GM23338 (cell line): ENCODE data around the gene INTS13. TPM values are rescaled to one million over a fixed set of nuclear protein-coding genes. Genes with fewer than 3 reads are reported as not detected.
"Not testable (repeated sequence)": the region's sequence is repeated elsewhere in the genome, so short reads cannot be mapped to it uniquely, and the experiment has no call there.

ENCODE experiments used
- ATAC-seq: fragments of 200-7000 bp; cut with Tn5 transposase; 3 replicates; pipeline ENCODE4 v1.9.1; 2020
- DNase-seq: peaks from one replicate; pipeline ENCODE4 v3.0.0-alpha.2; 2015; ENCODE audit warnings: low spot score
- H2AFZ ChIP-seq: fragments of 200-600 bp; sonication (generic); 2 replicates; pipeline ENCODE4 v1.8.0; 2016; ENCODE audit warnings: antibody characterized with exemption, mild to moderate bottlenecking, moderate library complexity
- H3F3A ChIP-seq: fragments of 200-600 bp; sonication (generic); replicated peaks from 2 replicates; pipeline ENCODE4 v1.8.0; 2017; ENCODE audit warnings: antibody characterized with exemption, mixed run types, low read depth
- H3K27ac ChIP-seq: fragments of 200-600 bp; sonication (generic); 2 replicates; pipeline ENCODE4 v1.6.1; 2016; ENCODE audit warnings: low read depth
- H3K27me3 ChIP-seq: fragments of 200-600 bp; sonication (generic); 2 replicates; pipeline ENCODE4 v1.8.0; 2016; ENCODE audit warnings: mild to moderate bottlenecking, mixed run types, moderate library complexity; ENCODE audit not compliant: insufficient read depth
- H3K36me3 ChIP-seq: fragments of 200-600 bp; sonication (generic); 2 replicates; pipeline ENCODE4 v1.8.0; 2016; ENCODE audit warnings: mild to moderate bottlenecking; ENCODE audit not compliant: insufficient read depth
- H3K4me1 ChIP-seq: fragments of 200-600 bp; sonication (generic); 2 replicates; pipeline ENCODE4 v1.8.0; 2016; ENCODE audit warnings: mild to moderate bottlenecking, moderate library complexity; ENCODE audit not compliant: insufficient read depth
- H3K4me2 ChIP-seq: fragments of 200-600 bp; sonication (generic); 2 replicates; pipeline ENCODE4 v1.7.1; 2017; ENCODE audit warnings: mixed run types
- H3K4me3 ChIP-seq: fragments of 200-600 bp; sonication (generic); 2 replicates; pipeline ENCODE4 v1.6.1; 2016; ENCODE audit warnings: mixed run types
- H3K79me2 ChIP-seq: fragments of 200-600 bp; sonication (generic); replicated peaks from 2 replicates; pipeline ENCODE4 v1.8.0; 2017; ENCODE audit warnings: mild to moderate bottlenecking; ENCODE audit not compliant: insufficient read depth
- H3K9me2 ChIP-seq: fragments of 200-600 bp; sonication (generic); 2 replicates; pipeline ENCODE4 v1.8.0; 2017; ENCODE audit not compliant: insufficient read depth
- H4K20me1 ChIP-seq: fragments of 200-600 bp; sonication (generic); replicated peaks from 2 replicates; pipeline ENCODE4 v1.8.0; 2017; ENCODE audit warnings: mild to moderate bottlenecking; ENCODE audit not compliant: insufficient read depth
- H3K27ac Mint-ChIP-seq: 2 replicates; pipeline ENCODE4 v1.8.0; 2020; ENCODE audit warnings: inconsistent platforms, mild to moderate bottlenecking, moderate library complexity, mixed read lengths
- H3K27me3 Mint-ChIP-seq: 3 replicates; pipeline ENCODE4 v1.8.0; 2022; ENCODE audit warnings: low read depth, mild to moderate bottlenecking, moderate library complexity, mixed read lengths, inconsistent platforms; ENCODE audit not compliant: insufficient read depth, poor library complexity
- H3K36me3 Mint-ChIP-seq: 3 replicates; pipeline ENCODE4 v1.8.0; 2021; ENCODE audit warnings: low read depth, mild to moderate bottlenecking, inconsistent platforms, moderate library complexity, mixed read lengths
- H3K4me1 Mint-ChIP-seq: 3 replicates; pipeline ENCODE4 v1.8.0; 2020; ENCODE audit warnings: mild to moderate bottlenecking, inconsistent platforms, mixed read lengths
- H3K4me3 Mint-ChIP-seq: 3 replicates; pipeline ENCODE4 v1.8.0; 2021; ENCODE audit warnings: moderate library complexity, mild to moderate bottlenecking, inconsistent platforms, mixed read lengths
- H3K9me3 Mint-ChIP-seq: 3 replicates; pipeline ENCODE4 v1.8.0; 2020; ENCODE audit warnings: moderate library complexity, mild to moderate bottlenecking, inconsistent platforms, mixed read lengths
- CREB1 ChIP-seq: fragments of 250-450 bp; sonication (Bioruptor Pico); IDR thresholded peaks from 2 replicates; pipeline ENCODE4 v1.5.0; 2020; ENCODE audit warnings: low read depth, mild to moderate bottlenecking, moderate library complexity
- EZH2 ChIP-seq: fragments of 200-600 bp; sonication (generic); IDR thresholded peaks from one replicate; pipeline ENCODE4 v1.8.0; 2017; ENCODE audit warnings: antibody characterized with exemption, mild to moderate bottlenecking, low read depth; ENCODE audit not compliant: unreplicated experiment
- EZH2phosphoT487 ChIP-seq: fragments of 200-600 bp; sonication (generic); IDR thresholded peaks from one replicate; pipeline ENCODE4 v1.8.1; 2018; ENCODE audit warnings: antibody characterized with exemption; ENCODE audit not compliant: unreplicated experiment
- POLR2AphosphoS5 ChIP-seq: IDR thresholded peaks from 2 replicates; pipeline ENCODE4 v1.6.1; 2016; ENCODE audit warnings: antibody characterized with exemption, low read depth
- STAT1 ChIP-seq: IDR thresholded peaks from one replicate; pipeline ENCODE4 v1.6.1; 2016; ENCODE audit warnings: antibody characterized with exemption; ENCODE audit not compliant: unreplicated experiment
- ZNF114 ChIP-seq: fragments of 250-450 bp; sonication (Bioruptor Pico); IDR thresholded peaks from 2 replicates; pipeline ENCODE4 v1.5.0; 2020; ENCODE audit warnings: mild to moderate bottlenecking, moderate library complexity
- polyA plus RNA-seq: library from polyadenylated mRNA; unstranded; fragments of >200 nt; fragmentation: Nextera tagmentation; extraction: Ambion mirVana; gene quantifications from 2 replicates; pipeline ENCODE4 v1.2.1, GENCODE V29; 2016
- total RNA-seq: library from RNA; depleted of rRNA; stranded (reverse); fragments of >200 nt; shearing (Covaris generic); gene quantifications from 2 replicates; pipeline ENCODE4 v1.2.3, GENCODE V29; 2014
- TF ChIP-seq, protein P1 (sequence below), 2 experiments: fragments of 200-600 bp in 1 of 2; sonication (generic) in 1 of 2; conservative IDR thresholded peaks; 2 replicates each; pipeline versions ENCODE4 v1.5.1 to v1.6.1; 2016 to 2017; ENCODE audit warnings: antibody characterized with exemption in 2 of 2, low read depth in 2 of 2, mild to moderate bottlenecking in 2 of 2, moderate library complexity in 1 of 2
- TF ChIP-seq, protein P2 (sequence below): IDR thresholded peaks from 2 replicates; pipeline ENCODE4 v1.6.1; 2016; ENCODE audit warnings: antibody characterized with exemption

Gene INTS13
- total and polyA plus RNA-seq, 2 experiments from 2014 or later, result 91.3 to 94.1 TPM

- TF ChIP-seq, protein P1, sequence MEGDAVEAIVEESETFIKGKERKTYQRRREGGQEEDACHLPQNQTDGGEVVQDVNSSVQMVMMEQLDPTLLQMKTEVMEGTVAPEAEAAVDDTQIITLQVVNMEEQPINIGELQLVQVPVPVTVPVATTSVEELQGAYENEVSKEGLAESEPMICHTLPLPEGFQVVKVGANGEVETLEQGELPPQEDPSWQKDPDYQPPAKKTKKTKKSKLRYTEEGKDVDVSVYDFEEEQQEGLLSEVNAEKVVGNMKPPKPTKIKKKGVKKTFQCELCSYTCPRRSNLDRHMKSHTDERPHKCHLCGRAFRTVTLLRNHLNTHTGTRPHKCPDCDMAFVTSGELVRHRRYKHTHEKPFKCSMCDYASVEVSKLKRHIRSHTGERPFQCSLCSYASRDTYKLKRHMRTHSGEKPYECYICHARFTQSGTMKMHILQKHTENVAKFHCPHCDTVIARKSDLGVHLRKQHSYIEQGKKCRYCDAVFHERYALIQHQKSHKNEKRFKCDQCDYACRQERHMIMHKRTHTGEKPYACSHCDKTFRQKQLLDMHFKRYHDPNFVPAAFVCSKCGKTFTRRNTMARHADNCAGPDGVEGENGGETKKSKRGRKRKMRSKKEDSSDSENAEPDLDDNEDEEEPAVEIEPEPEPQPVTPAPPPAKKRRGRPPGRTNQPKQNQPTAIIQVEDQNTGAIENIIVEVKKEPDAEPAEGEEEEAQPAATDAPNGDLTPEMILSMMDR (conservative IDR thresholded peaks at IDR 0.05; ENCODE audit: low read depth in 2 of 2), result no peak
- TF ChIP-seq, protein P2, sequence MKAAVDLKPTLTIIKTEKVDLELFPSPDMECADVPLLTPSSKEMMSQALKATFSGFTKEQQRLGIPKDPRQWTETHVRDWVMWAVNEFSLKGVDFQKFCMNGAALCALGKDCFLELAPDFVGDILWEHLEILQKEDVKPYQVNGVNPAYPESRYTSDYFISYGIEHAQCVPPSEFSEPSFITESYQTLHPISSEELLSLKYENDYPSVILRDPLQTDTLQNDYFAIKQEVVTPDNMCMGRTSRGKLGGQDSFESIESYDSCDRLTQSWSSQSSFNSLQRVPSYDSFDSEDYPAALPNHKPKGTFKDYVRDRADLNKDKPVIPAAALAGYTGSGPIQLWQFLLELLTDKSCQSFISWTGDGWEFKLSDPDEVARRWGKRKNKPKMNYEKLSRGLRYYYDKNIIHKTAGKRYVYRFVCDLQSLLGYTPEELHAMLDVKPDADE, result no peak
- TF ChIP-seq EZH2 (no peak), EZH2phosphoT487 (no peak)
Observed at GRCh38 chr12:26906024-26906423, 31.8 kb downstream of the INTS13 start (continued).

DNA sequence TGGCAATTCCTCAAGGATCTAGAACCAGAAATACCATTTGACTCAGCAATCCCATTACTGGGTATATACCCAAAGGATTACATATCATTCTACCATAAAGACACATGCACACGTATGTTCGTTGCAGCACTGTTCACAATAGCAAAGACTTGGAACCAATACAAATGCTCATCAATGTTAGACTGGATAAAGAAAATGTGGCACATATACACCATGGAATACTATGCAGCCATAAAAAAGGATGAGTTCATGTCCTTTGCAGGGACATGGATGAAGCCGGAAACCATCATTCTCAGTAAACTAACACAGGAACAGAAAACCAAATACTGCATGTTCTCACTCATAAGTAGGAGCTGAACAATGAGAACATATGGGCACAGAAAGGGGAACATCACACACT, 34.4 kb downstream of the INTS13 start:
- peaks cover 56% of the 10 kb centered on the region for H3K36me3 Mint-ChIP-seq
- not testable (repeated sequence) for H3K9me2 ChIP-seq, H3K4me3 Mint-ChIP-seq, H3F3A ChIP-seq, H3K9me3 Mint-ChIP-seq, H3K4me2 ChIP-seq, H3K27me3 ChIP-seq, H4K20me1 ChIP-seq, ATAC-seq, H3K79me2 ChIP-seq, H3K27ac Mint-ChIP-seq, H3K4me1 ChIP-seq, H3K27ac ChIP-seq, H3K27me3 Mint-ChIP-seq, DNase-seq, H2AFZ ChIP-seq, H3K4me1 Mint-ChIP-seq, H3K4me3 ChIP-seq
- H3K36me3 ChIP-seq, result peaks cover 41% of the 10 kb centered on the region; the same call in 1 of the 2 replicates

DNA sequence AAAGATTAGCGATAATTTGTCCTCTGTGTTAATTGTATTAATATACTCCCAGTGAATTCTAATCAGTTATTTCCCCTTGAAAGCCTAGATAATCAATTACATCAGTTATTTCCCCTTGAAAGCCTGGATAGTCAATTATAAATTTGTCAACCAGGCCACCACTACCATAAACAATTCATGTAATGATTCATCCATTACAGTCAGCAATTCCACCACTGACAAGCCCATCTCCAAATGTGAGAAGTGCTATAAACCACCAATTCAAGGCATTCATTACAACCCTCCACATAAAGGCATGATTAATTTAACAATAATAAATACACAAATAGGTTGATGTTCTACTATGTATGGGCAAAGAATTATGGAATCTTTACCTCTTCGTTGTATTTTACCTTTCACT, 40.9 kb downstream of the INTS13 start:
- Histone ChIP-seq H4K20me1 (no peaks in the 10 kb centered on the region), H3K79me2 (no peaks in the 10 kb centered on the region), H3K4me3 (no peak overlapping the region), H2AFZ (no peak overlapping the region), H3K36me3 (peaks cover 6% of the 10 kb centered on the region; the same call in 1 of the 2 replicates), H3F3A (no peaks in the 10 kb centered on the region), H3K9me2 (no peaks in the 10 kb centered on the region), H3K4me2 (no peak overlapping the region), H3K27ac (no peak overlapping the region), H3K27me3 (no peaks in the 10 kb centered on the region), H3K4me1 (no peaks in the 10 kb centered on the region)
- Mint-ChIP-seq H3K4me1 (no peaks in the 10 kb centered on the region), H3K9me3 (no peaks in the 10 kb centered on the region; the same call in 2 of the 3 replicates), H3K27me3 (peaks cover under 1% of the 10 kb centered on the region), H3K4me3 (no peak overlapping the region), H3K27ac (no peak overlapping the region), H3K36me3 (peaks cover 22% of the 10 kb centered on the region)
- DNase-seq, result no peak
- ATAC-seq, result no peak
- TF ChIP-seq ZNF114 (CRISPR knock-in tag) (no peak), CREB1 (CRISPR knock-in tag) (no peak), STAT1 (no peak), POLR2AphosphoS5 (no peak)
- TF ChIP-seq, protein P1 (conservative IDR thresholded peaks at IDR 0.05; ENCODE audit: low read depth in 2 of 2), result no peak
- TF ChIP-seq, protein P2, result no peak
